ENCODE measurements around the gene DRAXIN.

DNA sequence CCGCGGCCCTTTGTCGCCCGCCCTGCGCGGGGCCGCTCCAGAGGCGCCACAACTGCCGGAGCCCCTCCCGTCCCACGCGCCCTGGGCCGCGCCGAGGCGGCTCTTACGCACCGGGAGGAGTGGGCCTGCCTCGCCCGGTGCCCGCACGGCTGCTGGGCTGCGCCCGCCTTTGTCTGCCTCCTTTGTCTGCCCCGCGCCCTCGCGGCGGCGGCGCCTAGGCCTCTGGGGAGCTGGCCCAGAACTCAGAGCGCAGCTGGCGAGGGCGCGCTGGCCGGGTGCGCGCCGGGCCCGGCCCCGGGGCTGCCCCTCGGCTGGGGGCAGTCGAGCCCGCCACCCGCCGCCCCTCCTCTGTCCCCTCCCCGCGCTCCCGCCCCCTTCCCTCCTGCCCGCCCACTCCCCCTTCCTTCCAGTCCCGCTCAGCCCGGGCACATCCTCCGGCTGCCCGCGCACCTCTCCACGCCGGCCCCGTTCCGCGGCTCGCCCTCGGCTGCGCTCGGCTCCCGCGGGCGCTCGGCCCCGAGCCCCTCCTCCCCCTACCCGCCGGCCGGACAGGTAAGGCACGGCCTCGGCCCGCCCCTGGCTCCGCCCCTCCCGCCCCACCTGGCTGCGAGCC, at the start of gene DRAXIN:
- TF ChIP-seq EP300 (IDR thresholded peaks at IDR 0.05) (no peak), POLR2AphosphoS5 (IDR thresholded peaks at IDR 0.05) (no peak), POLR2A (IDR thresholded peaks at IDR 0.05) (no peak)
- TF ChIP-seq, protein P1, sequence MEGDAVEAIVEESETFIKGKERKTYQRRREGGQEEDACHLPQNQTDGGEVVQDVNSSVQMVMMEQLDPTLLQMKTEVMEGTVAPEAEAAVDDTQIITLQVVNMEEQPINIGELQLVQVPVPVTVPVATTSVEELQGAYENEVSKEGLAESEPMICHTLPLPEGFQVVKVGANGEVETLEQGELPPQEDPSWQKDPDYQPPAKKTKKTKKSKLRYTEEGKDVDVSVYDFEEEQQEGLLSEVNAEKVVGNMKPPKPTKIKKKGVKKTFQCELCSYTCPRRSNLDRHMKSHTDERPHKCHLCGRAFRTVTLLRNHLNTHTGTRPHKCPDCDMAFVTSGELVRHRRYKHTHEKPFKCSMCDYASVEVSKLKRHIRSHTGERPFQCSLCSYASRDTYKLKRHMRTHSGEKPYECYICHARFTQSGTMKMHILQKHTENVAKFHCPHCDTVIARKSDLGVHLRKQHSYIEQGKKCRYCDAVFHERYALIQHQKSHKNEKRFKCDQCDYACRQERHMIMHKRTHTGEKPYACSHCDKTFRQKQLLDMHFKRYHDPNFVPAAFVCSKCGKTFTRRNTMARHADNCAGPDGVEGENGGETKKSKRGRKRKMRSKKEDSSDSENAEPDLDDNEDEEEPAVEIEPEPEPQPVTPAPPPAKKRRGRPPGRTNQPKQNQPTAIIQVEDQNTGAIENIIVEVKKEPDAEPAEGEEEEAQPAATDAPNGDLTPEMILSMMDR (IDR thresholded peaks at IDR 0.05), result no peak
